Brain microvascular endothelial cell (primary cell): Measurements from ENCODE around the gene PRRT1.
"Not testable (repeated sequence)": the region's sequence is repeated elsewhere in the genome, so short reads cannot be mapped to it uniquely, and the experiment has no call there.

Experiments
- DNase-seq: peaks from one replicate; pipeline ENCODE4 v3.0.0-alpha.2; 2020
- H3K27ac ChIP-seq: fragments of 250-450 bp; sonication (Bioruptor Pico); 2 replicates; pipeline ENCODE4 v1.5.1; 2020; ENCODE audit warnings: mild to moderate bottlenecking, moderate library complexity
- H3K27me3 ChIP-seq: fragments of 250-450 bp; sonication (Bioruptor Pico); replicated peaks from 2 replicates; pipeline ENCODE4 v1.5.1; 2020; ENCODE audit warnings: mild to moderate bottlenecking
- H3K36me3 ChIP-seq: fragments of 250-450 bp; sonication (Bioruptor Pico); replicated peaks from 2 replicates; pipeline ENCODE4 v1.5.1; 2020; ENCODE audit warnings: mild to moderate bottlenecking
- H3K4me3 ChIP-seq: 2 replicates; pipeline ENCODE4 v1.5.1; 2011; ENCODE audit warnings: low read depth, mild to moderate bottlenecking, control low read depth, low read length, moderate library complexity
- CTCF ChIP-seq: IDR thresholded peaks from 2 replicates; pipeline ENCODE4 v1.5.1; 2011; ENCODE audit warnings: low read depth, mild to moderate bottlenecking, moderate library complexity, low read length, control low read depth, inconsistent platforms; ENCODE audit errors: missing control alignments
- in situ Hi-C: cut with HindIII; loops from 2 replicates; pipeline ENCODE4 v1.10.0; 2017; ENCODE audit warnings: low sequenced_read_pairs, low pct_ligation_motif_present

PRRT1 gene

GRCh38 chr6:32195902-32196681, 44.4 kb upstream of the PRRT1 start:
- Histone ChIP-seq H3K36me3 (no peaks in the 10 kb centered on the region), H3K4me3 (peak overlapping the region; percentile 80), H3K27ac (peak overlapping the region; percentile 98), H3K27me3 (no peaks in the 10 kb centered on the region)
- no peak for TF ChIP-seq CTCF
- peak; percentile 91 for DNase-seq
- in situ Hi-C loops: no loop called here

GRCh38 chr6:32195652-32195901, 43.8 kb upstream of the PRRT1 start:
- peak overlapping the region; percentile 98 for H3K27ac ChIP-seq
- in situ Hi-C loops: no loop called here
- H3K4me3 ChIP-seq: no peak overlapping the region

GRCh38 chr6:32194825-32195651, 43.3 kb upstream of the PRRT1 start:
- Histone ChIP-seq H3K36me3 (no peaks in the 10 kb centered on the region), H3K4me3 (peak overlapping the region; percentile 52), H3K27ac (peak overlapping the region; percentile 87), H3K27me3 (no peaks in the 10 kb centered on the region)
- DNase-seq: peak; percentile 55
- peak; percentile 76 for TF ChIP-seq CTCF
- in situ Hi-C loops: no loop called here

More at GRCh38 chr6:32195652-32195901, 43.8 kb upstream of the PRRT1 start:
- no peaks in the 10 kb centered on the region for H3K36me3 ChIP-seq
- H3K27me3 ChIP-seq: no peaks in the 10 kb centered on the region
- peak; percentile 67 for TF ChIP-seq CTCF
- peak; percentile 100 for DNase-seq

- no peak overlapping the region for H3K27ac ChIP-seq
- in situ Hi-C loops: no loop called here
- no peaks in the 10 kb centered on the region for H3K27me3 ChIP-seq
- DNase-seq: no peak
- H3K36me3 ChIP-seq: no peaks in the 10 kb centered on the region
- no peak overlapping the region for H3K4me3 ChIP-seq
- TF ChIP-seq CTCF: no peak
Measured at GRCh38 chr6:32194388-32194787, 42.6 kb upstream of the PRRT1 start.

- H3K36me3 ChIP-seq, H3K27ac ChIP-seq, H3K27me3 ChIP-seq, in situ Hi-C loops, DNase-seq: not testable (repeated sequence)
- peak overlapping the region; percentile 6 for H3K4me3 ChIP-seq
Measured at GRCh38 chr6:32193096-32193495, 41.4 kb upstream of the PRRT1 start.

- Histone ChIP-seq H3K27ac (peak within 1 kb of the TSS; percentile 34), H3K36me3 (peaks cover 3% of the 10 kb centered on the region), H3K27me3 (no peaks in the 10 kb centered on the region), H3K4me3 (peak within 1 kb of the TSS; percentile 6)
- in situ Hi-C loops: no loop called here
- no peak for TF ChIP-seq CTCF
- DNase-seq: peak; percentile 16
Measured at GRCh38 chr6:32192608-32193039, 40.9 kb upstream of the PRRT1 start, which contains the start of gene GPSM3. GPSM3 (minus strand) TSS chr6:32192643; CDS start chr6:32192513, 130 bp downstream.
